CD4-positive, alpha-beta T cell treated with Interleukin-2 at 100 ng/mL for 4 hours (primary cell): ENCODE data around the gene ARHGDIA.

ENCODE experiments used
- DNase-seq: peaks from one replicate; pipeline ENCODE4 v3.0.0-alpha.2; 2020; ENCODE audit warnings: low spot score

ARHGDIA gene

GRCh38 chr17:81888105-81888987 is 17.2 kb upstream of the ARHGDIA start:
- DNase-seq = no peak

- no peak for DNase-seq
Observed at GRCh38 chr17:81885869-81886548, 14.9 kb upstream of the ARHGDIA start.

GRCh38 chr17:81885454-81885853 is 14.3 kb upstream of the ARHGDIA start:
- no peak for DNase-seq

- DNase-seq = no peak
Observed at GRCh38 chr17:81884968-81885367, 13.8 kb upstream of the ARHGDIA start.

GRCh38 chr17:81884520-81884919 is 13.4 kb upstream of the ARHGDIA start:
- no peak for DNase-seq

- DNase-seq = no peak
Observed at GRCh38 chr17:81879121-81879520, 8.0 kb upstream of the ARHGDIA start.

GRCh38 chr17:81878294-81878693 is 7.2 kb upstream of the ARHGDIA start:
- DNase-seq = no peak

GRCh38 chr17:81877569-81877968 is 6.4 kb upstream of the ARHGDIA start:
- DNase-seq = no peak

- peak; percentile 95 for DNase-seq
Observed at GRCh38 chr17:81871387-81872230, 472 bp upstream of the ARHGDIA start.

- DNase-seq = peak; percentile 44
Observed at GRCh38 chr17:81870131-81870980, 781 bp downstream of the ARHGDIA start.

- peak; percentile 27 for DNase-seq
Observed at GRCh38 chr17:81869221-81870130, 1.7 kb downstream of the ARHGDIA start.

- no peak for DNase-seq
Observed at GRCh38 chr17:81868674-81869220, 2.4 kb downstream of the ARHGDIA start.

- no peak for DNase-seq
Observed at GRCh38 chr17:81867991-81868673, 3.0 kb downstream of the ARHGDIA start.

GRCh38 chr17:81867170-81867990 is 3.8 kb downstream of the ARHGDIA start:
- DNase-seq = no peak

GRCh38 chr17:81866440-81867169 is 4.5 kb downstream of the ARHGDIA start:
- DNase-seq = no peak

GRCh38 chr17:81865733-81866439 is 5.3 kb downstream of the ARHGDIA start:
- DNase-seq = no peak

- no peak for DNase-seq
Observed at GRCh38 chr17:81865358-81865732, 5.8 kb downstream of the ARHGDIA start.
